Measurements from ENCODE around the gene CBLB. TPM values are rescaled to one million over a fixed set of nuclear protein-coding genes. Genes with fewer than 3 reads are reported as not detected.

CBLB gene
- total RNA-seq, 2 experiments from 2014 or later, result 115 to 148 TPM

- Mint-ChIP-seq H3K4me1 (peaks cover 54% of the 10 kb centered on the region), H3K27me3 (no peaks in the 10 kb centered on the region), H3K36me3 (ENCODE audit: low read depth) (peaks cover 56% of the 10 kb centered on the region), H3K4me3 (no peak overlapping the region), H3K27ac (no peak overlapping the region), H3K9me3 (peaks cover 14% of the 10 kb centered on the region)
- ChIA-PET CTCF (interaction anchor here (0.6 kb wide), 1 partner anchor 17 kb away, joined by 3 read pairs; no protein-coding TSS in a partner anchor), POLR2A (no interaction called here)
- DNase-seq, result no peak
Observed at GRCh38 chr3:105786241-105786640, 82.6 kb downstream of the CBLB start.

- Mint-ChIP-seq H3K9me3 (peaks cover 14% of the 10 kb centered on the region), H3K27me3 (no peaks in the 10 kb centered on the region), H3K4me1 (peaks cover 54% of the 10 kb centered on the region), H3K36me3 (ENCODE audit: low read depth) (peaks cover 60% of the 10 kb centered on the region), H3K4me3 (no peak overlapping the region), H3K27ac (no peak overlapping the region)
- ChIA-PET CTCF (interaction anchor here (0.6 kb wide), 1 partner anchor 16 kb away, joined by 3 read pairs; no protein-coding TSS in a partner anchor), POLR2A (no interaction called here)
- no peak for DNase-seq
Observed at GRCh38 chr3:105785803-105786202, 83.0 kb downstream of the CBLB start.

- ChIA-PET CTCF (interaction anchor here (0.7 to 1.5 kb wide), 4 partner anchors 10 to 51 kb away, joined by 3 read pairs; no protein-coding TSS in a partner anchor), POLR2A (no interaction called here)
- peaks cover 58% of the 10 kb centered on the region for H3K36me3 Mint-ChIP-seq (ENCODE audit: low read depth)
- H3K27me3 Mint-ChIP-seq, result no peaks in the 10 kb centered on the region
- H3K27ac Mint-ChIP-seq, result peak overlapping the region; percentile 21
- peaks cover 52% of the 10 kb centered on the region for H3K4me1 Mint-ChIP-seq
- H3K4me3 Mint-ChIP-seq, result no peak overlapping the region
- no peak for DNase-seq
- H3K9me3 Mint-ChIP-seq, result peaks cover 12% of the 10 kb centered on the region
Observed at GRCh38 chr3:105783631-105784030, 85.2 kb downstream of the CBLB start.

- Mint-ChIP-seq H3K36me3 (ENCODE audit: low read depth) (peaks cover 57% of the 10 kb centered on the region), H3K9me3 (peaks cover 9% of the 10 kb centered on the region), H3K27me3 (no peaks in the 10 kb centered on the region), H3K27ac (peak overlapping the region; percentile 38), H3K4me3 (no peak overlapping the region), H3K4me1 (peaks cover 44% of the 10 kb centered on the region)
- CTCF ChIA-PET, result interaction anchor here (0.5 kb wide), 1 partner anchor 18 kb away, joined by 3 read pairs; no protein-coding TSS in a partner anchor
- no peak for DNase-seq
- POLR2A ChIA-PET, result no interaction called here
Observed at GRCh38 chr3:105781871-105782270, 86.9 kb downstream of the CBLB start.

GRCh38 chr3:105780107-105780506 lies 88.7 kb downstream of the CBLB start:
- ChIA-PET POLR2A (no interaction called here), CTCF (interaction anchor here (1.1 to 1.6 kb wide), 4 partner anchors 8 to 22 kb away, joined by 3 to 5 read pairs (median 4); no protein-coding TSS in a partner anchor)
- H3K4me3 Mint-ChIP-seq, result no peak overlapping the region
- peaks cover 9% of the 10 kb centered on the region for H3K9me3 Mint-ChIP-seq
- peaks cover 57% of the 10 kb centered on the region for H3K36me3 Mint-ChIP-seq (ENCODE audit: low read depth)
- H3K4me1 Mint-ChIP-seq, result peaks cover 45% of the 10 kb centered on the region
- H3K27ac Mint-ChIP-seq, result no peak overlapping the region
- no peaks in the 10 kb centered on the region for H3K27me3 Mint-ChIP-seq
- no peak for DNase-seq

GRCh38 chr3:105775368-105775767 lies 93.4 kb downstream of the CBLB start:
- DNase-seq, result no peak
- Mint-ChIP-seq H3K27me3 (no peaks in the 10 kb centered on the region), H3K9me3 (peaks cover 17% of the 10 kb centered on the region), H3K36me3 (ENCODE audit: low read depth) (peaks cover 76% of the 10 kb centered on the region), H3K4me1 (peaks cover 66% of the 10 kb centered on the region), H3K4me3 (no peak overlapping the region), H3K27ac (peak overlapping the region; percentile 3)
- POLR2A ChIA-PET, result no interaction called here
- CTCF ChIA-PET, result interaction anchor here (1.0 kb wide), 1 partner anchor 20 kb away, joined by 3 read pairs; no protein-coding TSS in a partner anchor

- POLR2A ChIA-PET, result no interaction called here
- no peak overlapping the region for H3K4me3 Mint-ChIP-seq
- H3K27me3 Mint-ChIP-seq, result no peaks in the 10 kb centered on the region
- H3K4me1 Mint-ChIP-seq, result peaks cover 69% of the 10 kb centered on the region
- peaks cover 77% of the 10 kb centered on the region for H3K36me3 Mint-ChIP-seq (ENCODE audit: low read depth)
- CTCF ChIA-PET, result interaction anchor here (1.5 kb wide), 1 partner anchor 8 kb away, joined by 3 read pairs; no protein-coding TSS in a partner anchor
- peak overlapping the region; percentile 21 for H3K27ac Mint-ChIP-seq
- H3K9me3 Mint-ChIP-seq, result peaks cover 19% of the 10 kb centered on the region
- DNase-seq, result no peak
Observed at GRCh38 chr3:105774444-105775180, 94.2 kb downstream of the CBLB start.

GRCh38 chr3:105773291-105773690 lies 95.5 kb downstream of the CBLB start:
- H3K36me3 Mint-ChIP-seq (ENCODE audit: low read depth), result peaks cover 88% of the 10 kb centered on the region
- H3K4me3 Mint-ChIP-seq, result no peak overlapping the region
- no peak overlapping the region for H3K27ac Mint-ChIP-seq
- no peak for DNase-seq
- ChIA-PET POLR2A (no interaction called here), CTCF (interaction anchor here (1.5 kb wide), 1 partner anchor 10 kb away, joined by 3 read pairs; no protein-coding TSS in a partner anchor)
- H3K4me1 Mint-ChIP-seq, result peaks cover 77% of the 10 kb centered on the region
- no peaks in the 10 kb centered on the region for H3K27me3 Mint-ChIP-seq
- peaks cover 27% of the 10 kb centered on the region for H3K9me3 Mint-ChIP-seq

GRCh38 chr3:105772635-105773034 lies 96.2 kb downstream of the CBLB start:
- Mint-ChIP-seq H3K27ac (no peak overlapping the region), H3K4me1 (peaks cover 79% of the 10 kb centered on the region), H3K9me3 (peaks cover 27% of the 10 kb centered on the region), H3K4me3 (no peak overlapping the region), H3K27me3 (no peaks in the 10 kb centered on the region), H3K36me3 (ENCODE audit: low read depth) (peaks cover 87% of the 10 kb centered on the region)
- ChIA-PET CTCF (interaction anchor here (0.9 kb wide), 1 partner anchor 11 kb away, joined by 3 read pairs; no protein-coding TSS in a partner anchor), POLR2A (no interaction called here)
- DNase-seq, result no peak

- POLR2A ChIA-PET, result no interaction called here
- DNase-seq, result no peak
- Mint-ChIP-seq H3K4me3 (no peak overlapping the region), H3K9me3 (peaks cover 27% of the 10 kb centered on the region), H3K4me1 (peaks cover 81% of the 10 kb centered on the region), H3K27me3 (no peaks in the 10 kb centered on the region), H3K36me3 (ENCODE audit: low read depth) (peaks cover 83% of the 10 kb centered on the region), H3K27ac (no peak overlapping the region)
- CTCF ChIA-PET, result interaction anchor here (0.6 kb wide), 1 partner anchor 427 kb away, joined by 3 read pairs; no protein-coding TSS in a partner anchor
Observed at GRCh38 chr3:105771392-105771791, 97.4 kb downstream of the CBLB start.

- Mint-ChIP-seq H3K36me3 (ENCODE audit: low read depth) (peaks cover 85% of the 10 kb centered on the region), H3K9me3 (peaks cover 27% of the 10 kb centered on the region), H3K4me3 (no peak overlapping the region), H3K4me1 (peaks cover 83% of the 10 kb centered on the region), H3K27me3 (no peaks in the 10 kb centered on the region), H3K27ac (no peak overlapping the region)
- ChIA-PET CTCF (interaction anchor here (0.6 to 1.1 kb wide), 2 partner anchors 17 to 91 kb away, joined by 3 read pairs; no protein-coding TSS in a partner anchor), POLR2A (no interaction called here)
- DNase-seq, result no peak
Observed at GRCh38 chr3:105770410-105770809, 98.4 kb downstream of the CBLB start.

GRCh38 chr3:105767776-105768175 lies 101.0 kb downstream of the CBLB start:
- Mint-ChIP-seq H3K27ac (peak overlapping the region; percentile 20), H3K36me3 (ENCODE audit: low read depth) (peaks cover 87% of the 10 kb centered on the region), H3K27me3 (no peaks in the 10 kb centered on the region), H3K9me3 (peaks cover 32% of the 10 kb centered on the region), H3K4me3 (peak overlapping the region; percentile 53), H3K4me1 (peaks cover 82% of the 10 kb centered on the region)
- no peak for DNase-seq
- POLR2A ChIA-PET, result no interaction called here
- CTCF ChIA-PET, result interaction anchor here (1.0 to 1.3 kb wide), 2 partner anchors 8 to 13 kb away, joined by 3 read pairs; no protein-coding TSS in a partner anchor

- ChIA-PET POLR2A (no interaction called here), CTCF (interaction anchor here (0.6 to 1.3 kb wide), 3 partner anchors 8 to 131 kb away, joined by 3 to 4 read pairs (median 3); no protein-coding TSS in a partner anchor)
- DNase-seq, result no peak
- Mint-ChIP-seq H3K4me1 (peaks cover 80% of the 10 kb centered on the region), H3K36me3 (ENCODE audit: low read depth) (peaks cover 87% of the 10 kb centered on the region), H3K4me3 (peak overlapping the region; percentile 53), H3K27ac (peak overlapping the region; percentile 71), H3K27me3 (no peaks in the 10 kb centered on the region), H3K9me3 (peaks cover 36% of the 10 kb centered on the region)
Observed at GRCh38 chr3:105767216-105767615, 101.6 kb downstream of the CBLB start.
